Measurements from ENCODE around the gene MKRN2. TPM values are rescaled to one million over a fixed set of nuclear protein-coding genes. Genes with fewer than 3 reads are reported as not detected.
A peak's percentile ranks its signal among the peaks of the same experiment; 100 is the strongest.

MKRN2 gene
- polyA plus RNA-seq, 3 donors: 18.2 to 30.9 (median 29.6) TPM

DNA sequence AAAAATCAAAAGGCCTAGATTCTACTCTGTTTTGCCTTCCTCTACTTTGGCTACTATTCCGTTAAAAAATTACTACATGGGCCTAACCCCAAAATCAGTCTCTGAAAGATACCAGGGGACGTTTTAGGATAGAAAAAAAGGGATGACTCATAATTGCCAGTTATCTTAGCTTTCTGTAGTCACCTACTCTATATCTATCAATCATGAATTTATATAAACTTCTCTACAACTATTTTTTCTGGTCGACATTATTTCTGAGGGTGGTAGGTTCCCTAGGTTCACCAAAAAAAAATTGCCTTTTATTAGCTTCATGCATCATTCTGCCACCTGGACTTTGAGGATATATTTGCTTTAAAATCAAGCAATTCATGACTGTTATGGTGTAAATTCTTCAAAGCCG, 70.5 kb downstream of the MKRN2 start:
- H3K27ac Mint-ChIP-seq: peak overlapping the region in 4 of 7 donors; percentile 1 to 70 (median 28)
- Histone ChIP-seq H3K9ac (ENCODE audit: insufficient read depth, low read length, poor library complexity, severe bottlenecking) (no peak overlapping the region), H3K4me2 (replicated peaks; ENCODE audit: extremely low read depth, low read length, poor library complexity, severe bottlenecking) (no peak overlapping the region), H3K27me3 (ENCODE audit: control insufficient read depth in 2 of 2, insufficient read depth in 2 of 2, low read length in 2 of 2) (no peaks in the 10 kb centered on the region), H3K79me2 (ENCODE audit: insufficient read depth, low read length) (peaks cover 100% of the 10 kb centered on the region), H4K20me1 (ENCODE audit: insufficient read depth, low read length) (peaks cover 99% of the 10 kb centered on the region), H3K4me1 (ENCODE audit: control insufficient read depth in 1 of 2, insufficient read depth in 2 of 2, low read length in 2 of 2) (peaks cover 12 to 16% of the 10 kb centered on the region in 2 donors), H3K9me3 (replicated peaks in 1 of 2; ENCODE audit: control insufficient read depth in 1 of 2, insufficient read depth in 1 of 2, low read length in 2 of 2) (no peaks in the 10 kb centered on the region), H3K27ac (ENCODE audit: low read depth in 1 of 2, low read length in 2 of 2) (peak overlapping the region in 1 of 2 donors; percentile 48), H2AFZ (ENCODE audit: insufficient read depth, low read depth, low read length, poor library complexity, severe bottlenecking) (no peak overlapping the region), H3K4me3 (replicated peaks in 1 of 3; ENCODE audit: low read depth in 2 of 3, low read length in 3 of 3) (no peak overlapping the region), H3K36me3 (replicated peaks in 1 of 2; ENCODE audit: control insufficient read depth in 1 of 2, insufficient read depth in 2 of 2, low read length in 2 of 2) (no peaks in the 10 kb centered on the region)
- H3K9me3 Mint-ChIP-seq: no peaks in the 10 kb centered on the region
- no peak for DNase-seq
- intact Hi-C loops (cut with micrococcal nuclease): no loop called here
- WGBS (ENCODE audit: insufficient coverage): no CpG with 5 or more reads among the region's 4 CpGs
- H3K4me1 Mint-ChIP-seq: peaks cover 51% of the 10 kb centered on the region
- TF ChIP-seq, protein P1, sequence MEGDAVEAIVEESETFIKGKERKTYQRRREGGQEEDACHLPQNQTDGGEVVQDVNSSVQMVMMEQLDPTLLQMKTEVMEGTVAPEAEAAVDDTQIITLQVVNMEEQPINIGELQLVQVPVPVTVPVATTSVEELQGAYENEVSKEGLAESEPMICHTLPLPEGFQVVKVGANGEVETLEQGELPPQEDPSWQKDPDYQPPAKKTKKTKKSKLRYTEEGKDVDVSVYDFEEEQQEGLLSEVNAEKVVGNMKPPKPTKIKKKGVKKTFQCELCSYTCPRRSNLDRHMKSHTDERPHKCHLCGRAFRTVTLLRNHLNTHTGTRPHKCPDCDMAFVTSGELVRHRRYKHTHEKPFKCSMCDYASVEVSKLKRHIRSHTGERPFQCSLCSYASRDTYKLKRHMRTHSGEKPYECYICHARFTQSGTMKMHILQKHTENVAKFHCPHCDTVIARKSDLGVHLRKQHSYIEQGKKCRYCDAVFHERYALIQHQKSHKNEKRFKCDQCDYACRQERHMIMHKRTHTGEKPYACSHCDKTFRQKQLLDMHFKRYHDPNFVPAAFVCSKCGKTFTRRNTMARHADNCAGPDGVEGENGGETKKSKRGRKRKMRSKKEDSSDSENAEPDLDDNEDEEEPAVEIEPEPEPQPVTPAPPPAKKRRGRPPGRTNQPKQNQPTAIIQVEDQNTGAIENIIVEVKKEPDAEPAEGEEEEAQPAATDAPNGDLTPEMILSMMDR (IDR thresholded peaks at IDR 0.05): no peak
- peaks cover 5 to 9% of the 10 kb centered on the region in 2 donors for H3K36me3 Mint-ChIP-seq
- H3K4me3 Mint-ChIP-seq: no peak overlapping the region
- no peaks in the 10 kb centered on the region for H3K27me3 Mint-ChIP-seq (ENCODE audit: low read depth in 3 of 3)

DNA sequence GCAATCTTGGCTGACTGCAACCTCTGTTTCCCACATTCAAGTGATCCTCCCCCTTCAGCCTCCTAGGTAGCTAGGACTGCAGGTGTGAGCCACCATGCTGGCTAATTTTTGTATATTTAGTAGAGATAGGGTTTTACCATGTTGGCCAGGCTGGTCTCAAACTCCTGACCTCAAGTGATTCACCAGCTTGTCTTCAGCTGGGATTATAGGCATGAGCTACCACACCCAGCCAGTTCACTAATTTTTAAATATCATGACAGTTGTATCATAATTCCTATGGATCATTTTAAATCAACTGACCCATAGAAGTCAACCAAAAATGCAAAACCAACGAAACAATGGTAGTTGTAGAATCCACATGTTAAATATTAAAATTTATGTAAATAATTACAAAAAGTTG, 71.9 kb downstream of the MKRN2 start:
- Histone ChIP-seq H3K4me1 (ENCODE audit: control insufficient read depth in 1 of 2, insufficient read depth in 2 of 2, low read length in 2 of 2) (peaks cover 12 to 16% of the 10 kb centered on the region in 2 donors), H2AFZ (ENCODE audit: insufficient read depth, low read depth, low read length, poor library complexity, severe bottlenecking) (no peak overlapping the region), H3K27me3 (ENCODE audit: control insufficient read depth in 2 of 2, insufficient read depth in 2 of 2, low read length in 2 of 2) (no peaks in the 10 kb centered on the region), H3K4me3 (replicated peaks in 1 of 3; ENCODE audit: low read depth in 2 of 3, low read length in 3 of 3) (no peak overlapping the region), H3K79me2 (ENCODE audit: insufficient read depth, low read length) (peaks cover 100% of the 10 kb centered on the region), H3K4me2 (replicated peaks; ENCODE audit: extremely low read depth, low read length, poor library complexity, severe bottlenecking) (no peak overlapping the region), H4K20me1 (ENCODE audit: insufficient read depth, low read length) (peaks cover 100% of the 10 kb centered on the region), H3K9me3 (replicated peaks in 1 of 2; ENCODE audit: control insufficient read depth in 1 of 2, insufficient read depth in 1 of 2, low read length in 2 of 2) (no peaks in the 10 kb centered on the region), H3K9ac (ENCODE audit: insufficient read depth, low read length, poor library complexity, severe bottlenecking) (no peak overlapping the region), H3K27ac (ENCODE audit: low read depth in 1 of 2, low read length in 2 of 2) (peak overlapping the region in 1 of 2 donors; percentile 41), H3K36me3 (replicated peaks in 1 of 2; ENCODE audit: control insufficient read depth in 1 of 2, insufficient read depth in 2 of 2, low read length in 2 of 2) (no peaks in the 10 kb centered on the region)
- Mint-ChIP-seq H3K9me3 (no peaks in the 10 kb centered on the region), H3K27ac (peak overlapping the region in 2 of 7 donors; percentile 25 to 32), H3K36me3 (peaks cover 4 to 12% of the 10 kb centered on the region in 2 donors), H3K27me3 (ENCODE audit: low read depth in 3 of 3) (no peaks in the 10 kb centered on the region), H3K4me1 (peaks cover 52% of the 10 kb centered on the region), H3K4me3 (no peak overlapping the region)
- DNase-seq: no peak
- TF ChIP-seq, protein P1 (IDR thresholded peaks at IDR 0.05): no peak
- WGBS (ENCODE audit: insufficient coverage): no CpG with 5 or more reads among the region's 1 CpG
- intact Hi-C loops (cut with micrococcal nuclease): no loop called here
